CD4-positive, alpha-beta T cell treated with Interleukin-4 for 1 hour (primary cell): ENCODE data around the gene KIAA1217.
A peak's percentile ranks its signal among the peaks of the same experiment; 100 is the strongest.

ENCODE experiments used
- DNase-seq, 2 donors: peaks; one replicate each; pipeline ENCODE4 v3.0.0-alpha.2; 2020 to 2022

The KIAA1217 gene

DNA sequence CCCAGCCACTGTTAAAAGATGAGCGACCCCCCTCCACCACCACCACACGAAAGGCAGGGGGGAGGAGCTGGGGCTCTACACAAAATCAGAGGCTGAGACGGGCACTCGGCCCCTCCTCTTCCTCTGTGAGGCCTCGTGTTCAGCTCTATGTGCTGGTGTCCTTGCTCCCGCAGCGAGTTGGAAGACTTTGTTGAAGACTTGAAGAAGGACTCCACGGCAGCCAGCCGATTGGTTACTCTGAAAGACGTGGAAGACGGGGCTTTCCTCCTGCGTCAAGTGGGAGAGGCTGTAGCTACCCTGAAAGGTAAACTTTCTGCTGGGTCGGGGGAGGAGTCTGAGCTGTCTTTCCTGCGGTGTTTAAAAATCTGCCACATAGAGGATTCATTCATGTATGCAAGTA lies 311.0 kb downstream of the KIAA1217 start:
- peak; percentile 36 to 41 for DNase-seq

DNA sequence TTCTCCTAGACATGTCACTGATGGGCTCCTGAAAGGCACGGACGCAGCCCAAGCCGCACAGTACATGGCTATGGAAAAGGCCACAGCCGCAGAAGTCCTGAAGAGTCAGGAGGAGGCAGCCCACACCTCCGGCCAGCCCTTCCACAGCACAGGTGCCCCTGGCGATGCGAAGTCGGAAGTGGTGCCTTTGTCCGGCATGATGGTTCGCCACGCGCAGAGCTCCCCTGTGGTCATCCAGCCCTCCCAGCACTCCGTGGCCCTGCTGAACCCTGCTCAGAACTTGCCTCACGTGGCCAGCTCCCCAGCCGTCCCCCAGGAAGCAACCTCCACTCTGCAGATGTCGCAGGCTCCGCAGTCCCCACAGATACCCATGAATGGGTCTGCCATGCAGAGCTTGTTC lies 315.4 kb downstream of the KIAA1217 start:
- DNase-seq: no peak

DNA sequence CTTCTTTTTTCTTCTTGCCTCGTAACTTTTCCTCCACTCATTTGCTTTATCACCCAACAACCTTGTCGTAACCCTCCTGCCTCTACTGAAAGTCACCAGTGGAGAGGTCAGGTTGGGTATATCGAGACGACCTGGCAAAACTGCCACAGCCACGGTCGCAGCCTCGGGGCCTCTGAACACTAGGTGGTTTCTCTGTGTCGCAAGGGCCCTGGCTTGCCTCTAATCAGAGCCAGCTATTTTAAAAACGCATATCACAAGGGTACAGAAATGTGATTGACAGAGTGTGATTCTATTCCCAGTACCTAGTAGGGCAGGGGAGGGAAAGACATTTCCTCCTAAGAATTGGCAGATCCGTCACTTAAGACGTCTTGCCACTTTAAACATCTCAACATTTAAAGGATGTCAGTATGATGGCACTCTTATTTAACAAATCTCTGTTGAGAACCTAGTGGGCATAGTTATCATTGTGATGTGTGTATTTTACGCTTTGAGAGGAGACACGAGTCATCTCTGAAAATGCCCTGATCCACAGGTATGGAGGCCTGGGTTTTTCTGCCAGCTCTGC lies 317.2 kb downstream of the KIAA1217 start:
- DNase-seq: no peak

DNA sequence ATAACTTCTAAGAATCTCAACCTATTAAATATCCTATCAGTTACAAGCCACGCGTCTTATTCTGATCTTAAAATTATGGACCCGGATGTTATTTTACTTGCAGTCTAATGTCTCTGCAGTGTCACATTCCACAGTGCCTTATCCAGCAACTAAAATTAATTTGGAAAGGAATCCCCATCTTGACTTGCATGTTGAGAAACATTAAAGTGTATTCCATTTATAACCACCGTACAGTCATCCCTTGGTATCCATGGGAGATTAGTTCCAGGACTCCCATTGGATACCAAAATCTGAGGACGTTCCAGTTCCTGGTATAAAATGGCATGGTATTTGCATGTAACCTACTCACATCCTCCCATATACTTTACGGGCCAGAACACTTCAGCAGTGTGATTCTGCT lies 320.0 kb downstream of the KIAA1217 start:
- DNase-seq: no peak

DNA sequence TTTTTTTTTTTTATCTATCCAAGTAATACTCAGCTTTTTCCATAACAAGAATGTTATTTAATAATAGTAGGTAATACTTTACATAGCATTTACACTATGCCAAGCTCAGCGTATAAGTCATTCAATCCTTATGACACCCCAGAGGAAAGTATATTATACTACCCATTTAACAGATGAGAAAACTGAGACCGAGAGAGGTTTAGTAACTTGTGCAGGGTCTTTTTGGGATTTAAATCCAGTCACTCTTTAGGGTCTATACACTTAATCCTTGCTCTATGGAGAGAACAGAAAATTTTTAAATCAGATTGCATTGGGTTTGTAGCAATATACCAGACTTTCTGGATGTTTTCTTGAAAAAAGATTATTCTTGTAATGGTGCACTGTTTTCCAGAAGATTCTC lies 322.5 kb downstream of the KIAA1217 start:
- no peak for DNase-seq

DNA sequence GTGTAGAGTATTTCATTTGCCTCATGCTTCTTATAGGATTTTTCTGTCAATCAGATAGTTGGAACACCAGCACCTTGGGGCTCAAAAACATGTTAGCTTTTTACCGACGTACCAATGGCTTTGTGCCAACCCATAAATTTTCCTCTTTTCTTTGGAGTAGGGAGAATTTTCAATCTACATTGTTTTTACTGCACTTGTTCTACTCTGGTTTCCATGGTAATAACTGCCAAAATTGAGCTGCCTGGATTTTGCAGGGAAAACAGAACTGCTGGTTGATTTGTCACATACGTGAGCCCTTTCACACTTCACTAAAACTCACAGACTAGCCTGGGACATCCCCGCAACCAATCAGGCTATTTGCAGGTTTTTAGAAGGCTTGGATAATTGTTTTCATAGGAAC lies 325.0 kb downstream of the KIAA1217 start:
- DNase-seq: no peak

DNA sequence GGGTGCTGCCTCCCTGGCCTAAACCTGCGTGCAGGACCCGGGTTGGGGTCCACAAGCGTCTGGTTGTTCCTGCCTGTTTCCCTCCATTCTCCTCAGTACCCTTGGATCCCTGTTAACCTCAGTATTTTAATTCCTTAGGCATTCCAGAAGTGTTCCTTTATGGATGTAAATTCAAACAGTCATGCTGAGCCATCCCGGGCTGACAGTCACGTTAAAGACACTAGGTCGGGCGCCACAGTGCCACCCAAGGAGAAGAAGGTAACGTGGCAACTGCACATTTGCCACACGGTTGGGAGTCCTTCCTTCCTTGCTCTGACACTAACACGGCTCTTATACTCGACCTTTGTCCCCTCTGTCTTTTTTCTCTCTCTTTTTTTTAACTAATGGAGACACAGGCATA lies 327.7 kb downstream of the KIAA1217 start:
- no peak for DNase-seq

DNA sequence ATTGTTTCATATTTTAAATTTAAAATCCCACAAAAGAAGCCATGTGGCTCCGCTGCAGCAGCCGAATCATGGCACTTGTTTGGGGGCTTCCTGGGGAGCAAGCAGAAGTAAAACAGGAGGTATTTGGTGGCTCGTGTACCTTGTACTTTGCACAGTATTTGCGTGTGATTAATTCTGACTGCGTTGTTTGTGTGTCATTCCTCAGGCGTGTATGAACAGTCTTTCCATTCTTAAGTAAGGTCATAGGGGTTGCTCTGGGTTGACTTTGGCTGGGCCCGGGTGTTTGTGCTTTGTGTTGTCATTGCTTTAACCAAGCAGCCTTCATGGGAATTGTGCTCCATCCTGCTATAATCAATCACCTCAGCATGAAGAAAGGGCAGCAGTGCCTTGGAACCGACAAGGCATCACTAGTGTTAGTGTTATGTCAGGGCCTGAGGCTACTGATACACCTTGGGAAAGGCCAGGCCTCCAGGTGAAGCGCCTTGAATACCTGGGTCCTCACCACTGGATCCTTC lies 332.4 kb downstream of the KIAA1217 start:
- DNase-seq: no peak

DNA sequence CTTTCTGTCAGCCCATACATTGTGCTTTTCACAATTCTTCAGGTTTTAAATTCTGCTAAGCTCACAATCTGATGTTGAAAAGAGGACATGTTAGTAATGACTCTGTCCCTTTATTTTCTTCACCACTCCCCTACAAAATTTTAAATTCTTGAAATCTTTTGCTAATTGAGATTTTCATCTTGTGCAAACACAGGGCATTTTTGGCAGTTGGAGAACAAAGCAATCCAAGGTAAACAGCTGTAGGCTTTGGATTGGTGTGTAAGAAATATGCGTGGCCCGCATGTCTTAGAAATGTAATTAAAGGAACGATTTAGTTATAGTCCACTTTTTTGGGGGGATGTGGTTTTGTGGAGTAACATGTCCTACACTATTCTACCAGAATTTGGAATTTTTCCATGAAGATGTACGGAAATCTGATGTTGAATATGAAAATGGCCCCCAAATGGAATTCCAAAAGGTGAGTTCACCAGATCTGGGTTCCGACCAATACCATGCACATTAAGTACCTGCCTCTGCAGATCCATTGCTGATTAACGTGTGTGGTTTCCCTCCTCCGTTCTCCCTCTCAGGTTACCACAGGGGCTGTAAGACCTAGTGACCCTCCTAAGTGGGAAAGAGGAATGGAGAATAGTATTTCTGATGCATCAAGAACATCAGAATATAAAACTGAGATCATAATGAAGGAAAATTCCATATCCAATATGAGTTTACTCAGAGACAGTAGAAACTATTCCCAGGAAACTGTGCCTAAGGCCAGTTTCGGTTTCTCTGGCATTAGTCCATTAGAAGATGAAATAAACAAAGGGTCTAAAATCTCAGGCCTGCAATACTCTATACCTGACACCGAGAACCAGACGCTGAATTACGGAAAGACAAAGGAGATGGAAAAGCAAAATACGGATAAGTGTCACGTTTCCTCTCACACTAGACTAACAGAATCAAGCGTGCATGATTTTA lies 333.7 kb downstream of the KIAA1217 start:
- DNase-seq: no peak

DNA sequence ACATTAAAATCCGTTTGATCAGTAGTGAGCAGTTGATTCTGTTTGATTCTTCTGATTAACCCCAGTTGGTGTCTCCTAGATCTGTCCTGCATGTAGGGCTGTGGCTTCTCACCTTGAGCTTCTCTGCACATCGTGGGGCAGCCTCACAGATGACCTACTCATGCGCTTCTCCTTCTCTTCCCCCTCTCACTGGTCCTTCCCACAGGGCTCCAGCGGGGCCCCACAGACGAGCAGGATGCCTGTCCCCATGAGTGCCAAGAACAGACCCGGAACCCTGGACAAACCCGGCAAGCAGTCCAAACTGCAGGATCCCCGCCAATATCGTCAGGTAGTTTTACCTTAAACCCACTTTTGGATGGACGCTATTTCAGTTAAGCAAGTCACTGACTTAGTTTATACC lies 335.8 kb downstream of the KIAA1217 start:
- DNase-seq: no peak

DNA sequence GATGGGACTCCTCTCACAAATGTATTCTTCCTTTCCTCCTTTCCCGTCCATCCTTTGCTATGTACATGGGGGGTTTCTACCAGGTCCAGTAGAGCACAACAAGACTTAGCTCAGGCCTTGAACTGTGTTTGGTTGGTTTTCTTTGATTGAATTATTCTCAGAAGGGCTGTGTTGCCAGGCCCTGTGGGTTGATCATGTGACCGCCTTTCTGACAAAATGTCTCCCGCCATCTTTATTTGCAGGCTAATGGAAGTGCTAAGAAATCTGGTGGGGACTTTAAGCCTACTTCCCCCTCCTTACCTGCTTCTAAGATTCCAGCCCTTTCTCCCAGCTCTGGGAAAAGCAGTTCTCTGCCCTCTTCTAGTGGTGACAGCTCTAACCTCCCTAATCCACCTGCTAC lies 336.6 kb downstream of the KIAA1217 start:
- no peak for DNase-seq

DNA sequence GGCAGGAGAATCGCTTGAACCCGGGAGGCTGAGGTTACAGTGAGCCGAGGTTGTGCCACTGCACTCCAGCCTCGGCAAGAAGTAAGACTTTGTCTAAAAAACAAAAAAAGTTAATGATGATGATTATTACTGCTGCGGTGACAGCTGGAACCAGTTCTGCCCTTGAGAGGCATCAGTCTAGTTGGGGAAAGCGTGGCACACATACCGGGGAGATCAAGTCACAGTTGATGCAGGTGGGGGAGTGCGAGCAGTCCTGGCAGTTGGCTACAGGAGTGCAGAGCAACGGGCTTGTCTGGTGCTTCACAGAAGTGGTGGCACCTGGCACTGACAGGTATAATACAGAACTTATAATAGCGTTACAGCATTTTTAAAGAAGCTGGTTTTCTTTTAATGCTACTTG lies 341.7 kb downstream of the KIAA1217 start:
- no peak for DNase-seq

DNA sequence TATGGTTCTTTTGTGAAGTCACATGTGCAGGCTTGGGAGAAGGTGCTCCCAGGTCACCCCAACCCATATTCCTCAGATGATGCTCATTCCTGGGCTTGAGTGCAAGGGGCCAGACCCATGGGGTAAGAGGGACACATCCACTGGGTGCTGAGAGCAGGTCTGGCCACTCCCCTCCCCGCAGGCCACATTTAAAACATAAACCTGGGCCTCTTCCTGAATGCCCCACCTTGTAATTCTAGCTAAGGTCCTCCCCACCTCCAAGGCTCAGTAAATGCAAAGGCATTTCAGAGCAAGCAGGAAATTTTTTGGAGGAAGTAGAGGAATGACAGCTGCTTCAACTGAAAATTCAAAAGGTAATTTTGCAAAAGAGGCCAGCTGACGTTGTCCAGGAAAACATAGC lies 342.2 kb downstream of the KIAA1217 start:
- no peak for DNase-seq

DNA sequence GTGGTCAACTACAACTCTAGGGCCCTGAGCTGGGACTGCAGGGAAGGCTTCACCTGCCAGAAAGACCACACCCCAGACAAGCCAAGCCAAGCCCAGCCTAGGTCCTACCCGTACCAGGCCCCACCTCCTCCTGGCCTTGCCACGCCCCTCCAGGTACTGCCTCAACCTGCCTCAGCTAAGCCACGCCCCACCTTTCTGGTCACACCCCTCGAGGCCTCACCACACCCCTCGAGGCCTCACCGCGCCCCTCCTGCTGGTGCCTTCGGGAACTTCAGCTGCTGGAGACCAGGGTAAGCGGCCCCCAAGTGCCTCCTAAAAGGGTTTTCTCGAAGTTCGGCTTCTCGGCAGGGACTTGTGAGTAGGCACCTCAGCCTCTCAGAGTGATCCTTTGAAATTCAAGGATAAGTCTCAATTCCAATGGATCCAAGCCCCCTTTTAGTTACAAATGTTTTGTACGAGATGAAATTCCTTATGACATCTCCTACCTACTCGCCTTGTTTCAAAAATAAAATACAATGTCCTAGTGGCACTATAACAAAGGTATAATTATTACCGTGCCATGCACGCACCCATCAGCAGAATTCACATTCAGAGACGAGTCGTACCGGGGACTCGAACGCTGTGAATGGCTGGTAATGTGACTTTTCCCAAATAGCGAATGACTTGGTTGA lies 343.5 kb downstream of the KIAA1217 start:
- DNase-seq: peak in 1 of 2 donors; percentile 5

DNA sequence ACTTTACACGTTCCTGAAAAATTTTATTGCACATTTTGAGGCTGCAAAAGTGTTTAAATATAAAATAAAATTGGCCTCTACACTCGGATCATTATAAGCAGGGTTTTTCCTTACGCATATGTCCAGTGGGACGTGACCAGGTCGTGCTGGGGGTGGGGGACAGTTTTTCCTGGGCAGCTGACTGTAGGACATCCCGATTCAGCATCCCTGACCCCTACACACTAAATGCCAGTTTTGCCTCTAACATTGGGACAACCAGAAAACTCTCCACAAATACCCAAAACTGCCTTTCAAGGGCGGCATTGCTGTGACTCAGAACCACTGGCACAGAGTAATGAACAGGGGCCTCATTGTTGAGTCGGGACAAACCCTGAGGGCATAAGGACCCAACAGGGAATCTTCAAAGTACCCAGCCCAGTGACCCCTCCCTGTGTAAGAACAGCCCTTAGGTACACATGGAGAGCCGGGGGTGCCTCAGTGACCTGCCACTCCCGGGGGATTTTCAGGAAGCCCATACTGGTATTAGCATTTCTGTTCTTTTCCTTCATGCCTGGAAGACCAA lies 344.2 kb downstream of the KIAA1217 start:
- DNase-seq: no peak

DNA sequence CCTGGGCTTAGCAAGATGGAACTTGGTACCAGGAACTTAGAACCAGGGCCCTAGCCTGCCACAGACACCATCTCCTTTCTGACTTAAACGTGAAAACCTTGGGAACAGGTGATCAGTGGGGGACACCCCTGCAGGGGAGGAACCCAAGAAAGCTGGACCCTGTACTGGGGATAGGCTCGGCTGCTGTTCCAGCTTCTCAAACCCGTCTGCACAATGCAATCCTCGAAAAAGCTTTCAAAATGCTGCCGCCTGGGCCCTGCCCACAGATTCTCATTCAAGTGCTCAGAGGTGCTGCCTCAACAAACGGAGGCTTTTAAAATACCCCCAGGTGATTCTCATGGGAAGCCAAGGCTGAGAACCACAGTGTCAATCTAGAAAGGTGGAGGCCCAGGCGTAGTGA lies 345.1 kb downstream of the KIAA1217 start:
- no peak for DNase-seq

DNA sequence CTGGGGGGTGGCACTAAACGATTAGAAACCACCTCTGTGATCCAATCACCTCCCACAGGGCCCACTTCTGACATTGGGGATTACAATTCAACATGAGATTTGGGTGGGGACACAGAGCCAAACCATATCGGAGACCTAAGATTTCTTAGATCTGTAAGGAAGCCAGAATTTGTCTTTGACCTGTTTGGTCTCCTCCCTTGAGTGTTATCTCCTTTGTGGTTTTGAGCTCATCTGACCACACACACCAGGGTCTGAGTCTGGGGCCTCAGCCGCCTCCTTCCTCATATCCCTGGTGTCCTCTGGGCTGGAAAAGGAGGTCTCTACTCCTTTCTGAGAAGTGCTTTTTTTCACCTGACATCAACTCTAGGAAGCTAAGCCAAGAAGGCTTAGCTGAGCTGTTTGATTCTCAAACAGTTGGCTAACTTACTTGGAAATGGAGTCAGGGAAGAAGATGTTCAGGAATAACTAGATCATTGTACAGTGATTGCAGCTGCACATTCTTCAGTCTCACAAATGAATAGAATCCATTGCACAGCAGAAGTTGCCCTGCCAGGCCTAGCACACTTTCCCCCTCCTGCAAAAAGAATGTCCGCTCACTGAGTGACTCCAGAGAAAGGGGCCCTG lies 347.3 kb downstream of the KIAA1217 start:
- DNase-seq: no peak

DNA sequence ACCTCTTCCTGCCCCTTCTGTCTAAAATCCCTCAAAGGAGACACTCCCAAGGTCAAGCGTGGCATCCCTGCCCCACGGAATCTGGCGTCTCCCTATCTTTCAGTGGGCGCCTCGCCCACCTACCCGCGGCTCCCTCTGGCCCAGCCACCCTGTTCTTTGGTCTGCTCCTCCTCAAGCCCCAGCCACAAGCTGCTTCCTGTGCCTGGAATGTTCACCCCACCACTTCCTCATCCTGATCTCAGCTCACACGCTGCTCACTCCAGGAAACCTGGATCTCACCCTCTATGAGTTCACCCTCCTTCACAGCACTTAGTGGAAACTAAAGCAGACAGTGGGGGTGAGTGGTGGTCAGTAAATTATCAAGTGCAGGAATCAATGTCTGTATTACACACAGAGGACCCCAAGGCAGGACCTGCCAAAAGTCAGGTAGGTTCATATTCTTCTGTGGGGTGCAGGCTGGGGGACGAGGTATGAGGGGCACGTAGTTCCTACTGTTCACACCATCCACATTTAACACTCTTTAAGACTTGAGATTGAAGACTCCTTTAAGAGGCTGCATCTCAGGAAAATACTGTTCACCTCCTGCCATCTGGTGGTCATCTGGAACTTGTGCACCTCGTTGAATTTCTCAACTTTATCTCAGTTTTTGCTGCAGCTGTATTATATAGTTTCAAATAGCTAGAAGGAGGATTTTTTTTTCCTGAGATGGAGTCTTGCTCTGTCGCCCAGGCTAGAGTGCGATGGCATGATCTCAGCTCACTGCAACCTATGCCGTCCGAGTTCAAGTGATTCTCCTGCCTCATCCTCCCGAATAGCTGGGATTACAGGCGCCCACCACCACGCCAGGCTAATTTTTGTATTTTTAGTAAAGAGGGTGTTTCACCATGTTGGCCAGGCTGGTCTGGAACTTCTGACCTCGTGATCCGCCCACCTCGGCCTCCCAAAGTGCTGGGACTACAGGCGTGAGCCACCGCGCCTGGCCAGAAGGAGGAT lies 348.1 kb downstream of the KIAA1217 start:
- DNase-seq: peak in 1 of 2 donors; percentile 41

DNA sequence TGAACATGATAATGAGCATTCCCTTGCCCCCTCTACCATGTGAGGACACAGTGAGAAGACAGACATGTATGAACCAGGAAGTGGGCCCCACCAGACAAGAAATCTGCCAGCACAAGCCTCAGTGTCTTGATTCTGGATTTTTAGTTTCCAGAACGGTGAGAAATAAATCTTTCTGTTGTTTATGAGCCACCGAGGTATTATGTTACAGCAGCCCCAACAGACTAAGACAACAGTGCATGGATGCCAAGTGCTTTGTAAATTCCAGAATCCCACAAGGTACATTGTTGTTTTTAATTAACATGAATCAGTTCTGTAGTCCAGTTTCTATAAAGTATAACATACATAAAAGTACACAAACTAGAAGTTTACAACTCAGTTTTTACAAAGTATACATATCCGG lies 352.5 kb downstream of the KIAA1217 start:
- no peak for DNase-seq

DNA sequence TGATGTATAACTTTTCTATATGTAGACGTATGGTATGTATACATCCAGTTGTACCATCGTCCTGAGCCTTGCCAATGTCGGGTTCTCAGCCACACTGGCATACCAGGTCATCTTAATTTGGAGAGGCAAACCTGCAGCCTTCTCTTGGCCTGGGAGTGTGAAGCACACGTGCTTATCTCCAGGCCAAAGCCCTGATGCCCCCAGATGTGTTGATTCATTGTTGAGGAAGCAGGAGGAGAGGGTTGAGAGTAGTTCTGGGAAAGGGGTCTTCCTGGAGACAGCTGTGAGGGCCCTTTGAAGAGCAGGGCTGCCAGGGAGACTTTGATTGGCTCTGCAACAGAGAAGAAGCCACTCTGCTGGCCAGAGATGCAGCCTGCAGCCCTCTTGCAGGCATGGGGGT lies 359.1 kb downstream of the KIAA1217 start:
- no peak for DNase-seq

DNA sequence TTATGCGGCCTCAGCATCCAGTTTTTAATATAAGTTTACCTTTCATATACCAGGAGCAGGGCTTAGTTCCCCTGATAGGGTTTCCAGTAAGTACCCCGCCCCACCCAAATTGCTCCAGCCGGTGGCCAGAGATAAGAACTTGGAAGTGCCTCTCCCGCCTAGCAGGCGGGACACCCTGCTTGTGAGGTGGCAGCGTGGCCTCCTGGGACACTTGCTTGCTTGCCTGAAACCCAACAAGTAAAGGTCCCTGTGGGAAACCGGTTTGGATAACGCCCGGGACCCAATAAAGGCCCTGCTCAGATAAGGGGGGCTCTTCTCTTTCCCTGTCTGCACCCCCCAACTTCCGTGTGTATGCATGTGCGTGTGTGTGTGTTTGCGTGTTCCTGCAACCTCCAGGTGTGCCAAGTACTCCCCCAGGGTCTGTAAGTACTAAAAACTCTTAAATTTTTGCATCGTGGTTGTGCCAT lies 360.4 kb downstream of the KIAA1217 start:
- no peak for DNase-seq
